GM12878 (cell line): ENCODE data around the gene CCDC34. TPM values are rescaled to one million over a fixed set of nuclear protein-coding genes. Genes with fewer than 3 reads are reported as not detected.

Experiments used
- ATAC-seq: fragments of 200-7000 bp; cut with Tn5 transposase; 3 replicates; pipeline ENCODE4 v1.9.1; 2020; ENCODE audit warnings: mild to moderate bottlenecking, moderate library complexity
- BruUV-seq: library from RNA; stranded (reverse); fragments of 400-500 nt; replicated peaks from 2 replicates; lab custom pipeline; 2021; lab: Mats Ljungman, UMichigan
- CTCF ChIA-PET: fragments of 300-600 bp; sonication (Branson Sonifier 250); formaldehyde crosslinking; extraction: SDS; loops from one replicate; lab custom pipeline; 2021; ENCODE audit warnings: inconsistent platforms; lab: Yijun Ruan, JAX
- POLR2A ChIA-PET: fragments of 350-600 bp; formaldehyde crosslinking; extraction: SDS; loops from one replicate; lab custom pipeline; 2021; ENCODE audit warnings: inconsistent platforms; lab: Charles Lee
- RAD21 ChIA-PET: fragments of 300-600 bp; sonication (Branson Sonifier 250); formaldehyde crosslinking; loops from one replicate; lab custom pipeline; 2023; ENCODE audit warnings: antibody characterized with exemption; ENCODE audit not compliant: unreplicated experiment; lab: Charles Lee
- SMC1A ChIA-PET: fragments of 300-600 bp; sonication (Branson Sonifier 250); formaldehyde crosslinking; loops from one replicate; lab custom pipeline; 2023; ENCODE audit not compliant: unreplicated experiment, uncharacterized antibody; lab: Charles Lee
- DNase-seq: peaks from one replicate; pipeline ENCODE4 v3.0.0-alpha.2; 2011; ENCODE audit warnings: low read depth, low spot score
- FAIRE-seq: peaks from 3 replicates; lab custom pipeline; 2011; peaks lifted over from hg19 to GRCh38; lab: Jason Lieb, UNC
- H2AFZ ChIP-seq: 2 replicates; pipeline ENCODE4 v1.6.0; 2011; ENCODE audit warnings: low read depth, low read length, control low read depth; ENCODE audit not compliant: control insufficient read depth
- H3K27ac ChIP-seq: 2 replicates; pipeline ENCODE4 v1.5.1; 2011; ENCODE audit warnings: control low read depth; ENCODE audit not compliant: control insufficient read depth, insufficient read depth
- H3K27me3 ChIP-seq, 2 experiments: replicated peaks in 1 of 2; 2 replicates each; pipeline versions ENCODE4 v1.6.0 to v1.6.1; 2011; ENCODE audit warnings: low read length in 1 of 2; ENCODE audit not compliant: control insufficient read depth in 2 of 2, insufficient read depth in 2 of 2
- H3K36me3 ChIP-seq, 2 experiments: 2 replicates each; pipeline ENCODE4 v1.5.1; 2011; ENCODE audit warnings: low read length in 1 of 2; ENCODE audit not compliant: control insufficient read depth in 2 of 2, insufficient read depth in 2 of 2
- H3K4me1 ChIP-seq: 2 replicates; pipeline ENCODE4 v1.6.1; 2011; ENCODE audit warnings: mild to moderate bottlenecking, low read length, moderate library complexity, mixed read lengths; ENCODE audit not compliant: control insufficient read depth, insufficient read depth
- H3K4me2 ChIP-seq: 2 replicates; pipeline ENCODE4 v1.6.0; 2011; ENCODE audit warnings: control low read depth; ENCODE audit not compliant: control insufficient read depth, insufficient read depth
- H3K4me3 ChIP-seq: fragments of 200-600 bp; sonication (generic); 2 replicates; pipeline ENCODE4 v1.5.1; 2016
- H3K79me2 ChIP-seq: 2 replicates; pipeline ENCODE4 v1.6.0; 2011; ENCODE audit warnings: low read length; ENCODE audit not compliant: control insufficient read depth, insufficient read depth
- H3K9ac ChIP-seq: 2 replicates; pipeline ENCODE4 v1.8.0; 2011; ENCODE audit warnings: low read length, control low read depth, mixed read lengths; ENCODE audit not compliant: control insufficient read depth, insufficient read depth
- H3K9me3 ChIP-seq: replicated peaks from 3 replicates; pipeline ENCODE4 v1.5.1; 2011; ENCODE audit warnings: mild to moderate bottlenecking, low read length; ENCODE audit not compliant: control insufficient read depth, insufficient read depth
- H4K20me1 ChIP-seq: 2 replicates; pipeline ENCODE4 v1.6.0; 2011; ENCODE audit not compliant: control insufficient read depth, insufficient read depth
- BACH1 ChIP-seq: fragments of 450-650 bp; IDR thresholded peaks from 2 replicates; pipeline ENCODE4 v1.6.1; 2017; ENCODE audit warnings: mild to moderate bottlenecking, borderline replicate concordance
- BCL11A ChIP-seq: IDR thresholded peaks from 2 replicates; pipeline ENCODE4 v1.6.1; 2011; ENCODE audit warnings: low read depth, low read length
- CEBPZ ChIP-seq: fragments of 150-350 bp; IDR thresholded peaks from 2 replicates; pipeline ENCODE4 v1.6.1; 2016; ENCODE audit warnings: low read depth, low read length
- HDGF ChIP-seq: fragments of 450-650 bp; IDR thresholded peaks from 2 replicates; pipeline ENCODE4 v1.6.1; 2016; ENCODE audit warnings: antibody characterized with exemption
- MXI1 ChIP-seq: fragments of 150-350 bp; IDR thresholded peaks from 2 replicates; pipeline ENCODE4 v1.6.1; 2011; ENCODE audit warnings: low read depth, mild to moderate bottlenecking, inconsistent platforms, low read length, improper control_type of control experiment
- MYC ChIP-seq: IDR thresholded peaks from 2 replicates; pipeline ENCODE4 v1.6.1; 2011; ENCODE audit warnings: mild to moderate bottlenecking, low read length, moderate library complexity, inconsistent platforms; ENCODE audit not compliant: insufficient read depth, insufficient replicate concordance, insufficient read length, severe bottlenecking
- NRF1 ChIP-seq: conservative IDR thresholded peaks from 2 replicates; pipeline ENCODE4 v1.6.1; 2011; ENCODE audit warnings: mild to moderate bottlenecking, low read depth, low read length, improper control_type of control experiment
- PKNOX1 ChIP-seq: fragments of 450-650 bp; IDR thresholded peaks from 2 replicates; pipeline ENCODE4 v1.6.1; 2016; ENCODE audit warnings: mild to moderate bottlenecking
- PML ChIP-seq: IDR thresholded peaks from 2 replicates; pipeline ENCODE4 v1.6.1; 2012; ENCODE audit warnings: low read length, inconsistent platforms
- PRDM15 ChIP-seq: fragments of 450-650 bp; formaldehyde crosslinking; IDR thresholded peaks from 2 replicates; pipeline ENCODE4 v1.4.0; 2020; ENCODE audit warnings: mild to moderate bottlenecking, moderate library complexity
- SKIL ChIP-seq: fragments of 450-650 bp; IDR thresholded peaks from 2 replicates; pipeline ENCODE4 v1.6.1; 2017; ENCODE audit warnings: mild to moderate bottlenecking, low read depth, inconsistent platforms; ENCODE audit not compliant: poor library complexity, severe bottlenecking
- SMARCA5 ChIP-seq: fragments of 450-650 bp; IDR thresholded peaks from 2 replicates; pipeline ENCODE4 v1.6.1; 2017; ENCODE audit warnings: mild to moderate bottlenecking
- WGBS: methylation state at CpG from one replicate; pipeline ENCODE4 v1.1.6; 2016; ENCODE audit warnings: low lambda C conversion rate; ENCODE audit not compliant: insufficient replicate concordance, insufficient coverage; ENCODE audit errors: missing lambda C conversion rate; 5-methylcytosine and 5-hydroxymethylcytosine counted together
- in situ Hi-C: fragments of 300-500 bp; cut with MboI; formaldehyde crosslinking; loops from 9 replicates; pipeline ENCODE4 v1.14.3; 2018; ENCODE audit warnings: mixed read lengths
- intact Hi-C: fragments of 100-400 bp; cut with micrococcal nuclease; formaldehyde crosslinking; loops from one replicate; pipeline ENCODE4 v1.14.2; 2022; ENCODE audit not compliant: unreplicated experiment
- polyA plus RNA-seq, 11 experiments: library from polyadenylated mRNA; depleted of rRNA in 4 of 11; unstranded in 6 of 11; stranded (reverse) in 5 of 11; fragments of >200 nt; fragmentation: Nextera tagmentation in 4 of 11; fragmentation: Illumina TruSeq in 1 of 11; extraction: Ambion mirVana in 4 of 11; extraction: Trizol in 1 of 11; gene quantifications; 1 replicate in 1 of 11; 2 replicates in 10 of 11; pipeline versions ENCODE4 v1.2.1 to v1.2.3, GENCODE V29; 2011 to 2016; ENCODE audit warnings: inconsistent platforms in 2 of 11, missing spikeins in 2 of 11, low read depth in 1 of 11
- total RNA-seq, 4 experiments: library from RNA; depleted of rRNA in 3 of 4; stranded (reverse); fragments of >200 nt in 3 of 4; fragmentation: Illumina TruSeq in 1 of 4; extraction: Trizol in 1 of 4; gene quantifications; 2 replicates each; pipeline versions ENCODE4 v1.2.1 to v1.2.3, GENCODE V29; 2013 to 2021

The CCDC34 gene
- total and polyA plus RNA-seq, 10 of the 15 experiments (the other 5 are each of a cell fraction or from before 2014, with no cell fraction given), result 6.2 to 39.1 (median 14.6) TPM

GRCh38 chr11:27361649-27362431, 1.2 kb downstream of the CCDC34 start:
- Histone ChIP-seq H3K4me1 (peaks cover 3% of the 10 kb centered on the region; the same call in 1 of the 2 replicates), H3K4me2 (peak overlapping the region; percentile 83), H4K20me1 (no peaks in the 10 kb centered on the region), H3K79me2 (no peaks in the 10 kb centered on the region; the same call in 1 of the 2 replicates), H3K27ac (peak overlapping the region; percentile 69; the same call in 1 of the 2 replicates), H3K9ac (peak overlapping the region; percentile 85), H3K36me3 (no peaks in the 10 kb centered on the region), H3K4me3 (peak overlapping the region; percentile 81; the same call in 1 of the 2 replicates), H2AFZ (peak overlapping the region; percentile 78; the same call in 1 of the 2 replicates), H3K9me3 (no peaks in the 10 kb centered on the region), H3K27me3 (no peaks in the 10 kb centered on the region)
- intact Hi-C loops (loop anchor here (5.0 kb wide), 3 partner anchors 125 to 175 kb away; no protein-coding TSS in a partner anchor), in situ Hi-C loops (no loop called here)
- FAIRE-seq (no peak), ATAC-seq (no peak), DNase-seq (no peak)
- no TSS peak for BruUV-seq
- ChIA-PET RAD21 (no interaction called here), POLR2A (no interaction called here), CTCF (no interaction called here), SMC1A (interaction anchor here (0.6 kb wide), 1 partner anchor 14 kb away, joined by 3 read pairs; no protein-coding TSS in a partner anchor)
- WGBS, result 86% methylated on average over 8 of the region's 8 CpGs
- TF ChIP-seq MYC (no peak), MXI1 (no peak), SKIL (no peak), SMARCA5 (no peak), CEBPZ (no peak), HDGF (no peak), PRDM15 (no peak), PKNOX1 (no peak), PML (no peak), BACH1 (no peak), BCL11A (no peak), NRF1 (no peak)
